ENCODE results near the gene CHSY1.
"Not testable (repeated sequence)": the region's sequence is repeated elsewhere in the genome, so short reads cannot be mapped to it uniquely, and the experiment has no call there.

Gene CHSY1

GRCh38 chr15:101217446-101217845 is 34.4 kb downstream of the CHSY1 start:
- TF ChIP-seq ZNF384 (IDR thresholded peaks at IDR 0.05) (no peak), FOXK2 (IDR thresholded peaks at IDR 0.05) (no peak), ARNT (IDR thresholded peaks at IDR 0.05) (no peak), BHLHE40 (IDR thresholded peaks at IDR 0.05; ENCODE audit: borderline replicate concordance) (no peak), FOXM1 (IDR thresholded peaks at IDR 0.05; ENCODE audit: borderline replicate concordance) (no peak), PKNOX1 (IDR thresholded peaks at IDR 0.05) (no peak), SUZ12 (IDR thresholded peaks at IDR 0.05) (no peak), FOXA1 (IDR thresholded peaks at IDR 0.05) (no peak), LEF1 (IDR thresholded peaks at IDR 0.05; ENCODE audit: borderline replicate concordance) (no peak), TARDBP (IDR thresholded peaks at IDR 0.05) (no peak), NFRKB (IDR thresholded peaks at IDR 0.05) (no peak), HDGF (IDR thresholded peaks at IDR 0.05; ENCODE audit: borderline replicate concordance) (no peak), CTBP1 (IDR thresholded peaks at IDR 0.05; ENCODE audit: borderline replicate concordance) (no peak), SP1 (IDR thresholded peaks at IDR 0.05) (no peak)
- ChIA-PET CTCF (interaction anchor here (0.7 to 1.0 kb wide), 3 partner anchors 9 to 296 kb away, joined by 3 read pairs; no protein-coding TSS in a partner anchor), POLR2A (no interaction called here)
- no peak for DNase-seq (ENCODE audit: extremely low spot score)

GRCh38 chr15:101216100-101216499 is 35.7 kb downstream of the CHSY1 start:
- ChIA-PET CTCF (interaction anchor here (0.9 to 1.1 kb wide), 2 partner anchors 11 to 126 kb away, joined by 3 read pairs; no protein-coding TSS in a partner anchor), POLR2A (no interaction called here)
- TF ChIP-seq FOXA1 (IDR thresholded peaks at IDR 0.05) (no peak), ZNF384 (IDR thresholded peaks at IDR 0.05) (no peak), NFRKB (IDR thresholded peaks at IDR 0.05) (no peak), ELF4 (IDR thresholded peaks at IDR 0.05) (no peak), LEF1 (IDR thresholded peaks at IDR 0.05; ENCODE audit: borderline replicate concordance) (no peak), FOXM1 (IDR thresholded peaks at IDR 0.05; ENCODE audit: borderline replicate concordance) (no peak), SUZ12 (IDR thresholded peaks at IDR 0.05) (no peak), HDGF (IDR thresholded peaks at IDR 0.05; ENCODE audit: borderline replicate concordance) (no peak)
- DNase-seq (ENCODE audit: extremely low spot score), result no peak

- TF ChIP-seq FOXM1 (IDR thresholded peaks at IDR 0.05; ENCODE audit: borderline replicate concordance) (no peak), PKNOX1 (IDR thresholded peaks at IDR 0.05) (no peak), L3MBTL2 (conservative IDR thresholded peaks at IDR 0.05) (no peak), FOXA1 (IDR thresholded peaks at IDR 0.05) (no peak), ARNT (IDR thresholded peaks at IDR 0.05) (no peak), ELF4 (IDR thresholded peaks at IDR 0.05) (no peak), SP1 (IDR thresholded peaks at IDR 0.05) (no peak), ZNF384 (IDR thresholded peaks at IDR 0.05) (no peak), FOXK2 (IDR thresholded peaks at IDR 0.05) (no peak), HDGF (IDR thresholded peaks at IDR 0.05; ENCODE audit: borderline replicate concordance) (no peak), SUZ12 (IDR thresholded peaks at IDR 0.05) (no peak), LEF1 (IDR thresholded peaks at IDR 0.05; ENCODE audit: borderline replicate concordance) (no peak), BHLHE40 (IDR thresholded peaks at IDR 0.05; ENCODE audit: borderline replicate concordance) (no peak), CTBP1 (IDR thresholded peaks at IDR 0.05; ENCODE audit: borderline replicate concordance) (no peak)
- DNase-seq (ENCODE audit: extremely low spot score), result no peak
- ChIA-PET CTCF (interaction anchor here (1.1 kb wide), 1 partner anchor 11 kb away, joined by 3 read pairs; no protein-coding TSS in a partner anchor), POLR2A (no interaction called here)
Observed at GRCh38 chr15:101215681-101216080, 36.2 kb downstream of the CHSY1 start.

- POLR2A ChIA-PET; DNase-seq (ENCODE audit: extremely low spot score); CTCF ChIA-PET: not testable (repeated sequence)
Observed at GRCh38 chr15:101214435-101215097, 37.3 kb downstream of the CHSY1 start.

- CTCF ChIA-PET, result no interaction called here
- TF ChIP-seq SUZ12 (IDR thresholded peaks at IDR 0.05), result no peak
- TF ChIP-seq FOXM1 (IDR thresholded peaks at IDR 0.05; ENCODE audit: borderline replicate concordance), result no peak
- TF ChIP-seq BHLHE40 (IDR thresholded peaks at IDR 0.05; ENCODE audit: borderline replicate concordance), result no peak
- no peak for TF ChIP-seq LEF1 (IDR thresholded peaks at IDR 0.05; ENCODE audit: borderline replicate concordance)
- no peak for TF ChIP-seq HDGF (IDR thresholded peaks at IDR 0.05; ENCODE audit: borderline replicate concordance)
- TF ChIP-seq FOXA1 (IDR thresholded peaks at IDR 0.05), result no peak
- no peak for TF ChIP-seq L3MBTL2 (conservative IDR thresholded peaks at IDR 0.05)
- TF ChIP-seq TARDBP (IDR thresholded peaks at IDR 0.05), result no peak
- no peak for DNase-seq (ENCODE audit: extremely low spot score)
- POLR2A ChIA-PET, result no interaction called here
Observed at GRCh38 chr15:101213570-101213969, 38.3 kb downstream of the CHSY1 start.

GRCh38 chr15:101213147-101213546 is 38.7 kb downstream of the CHSY1 start:
- TF ChIP-seq FOXK2 (IDR thresholded peaks at IDR 0.05) (no peak), SUZ12 (IDR thresholded peaks at IDR 0.05) (no peak), BHLHE40 (IDR thresholded peaks at IDR 0.05; ENCODE audit: borderline replicate concordance) (no peak), ELF4 (IDR thresholded peaks at IDR 0.05) (no peak), HDGF (IDR thresholded peaks at IDR 0.05; ENCODE audit: borderline replicate concordance) (no peak)
- ChIA-PET POLR2A (no interaction called here), CTCF (interaction anchor here (0.6 kb wide), 1 partner anchor 442 kb away, joined by 4 read pairs; no protein-coding TSS in a partner anchor)

GRCh38 chr15:101211897-101212296 is 40.0 kb downstream of the CHSY1 start:
- TF ChIP-seq BHLHE40 (IDR thresholded peaks at IDR 0.05; ENCODE audit: borderline replicate concordance) (no peak), SUZ12 (IDR thresholded peaks at IDR 0.05) (no peak), FOXK2 (IDR thresholded peaks at IDR 0.05) (no peak), FOXA1 (IDR thresholded peaks at IDR 0.05) (no peak), TARDBP (IDR thresholded peaks at IDR 0.05) (no peak), SP1 (IDR thresholded peaks at IDR 0.05) (no peak), FOXM1 (IDR thresholded peaks at IDR 0.05; ENCODE audit: borderline replicate concordance) (no peak), HDGF (IDR thresholded peaks at IDR 0.05; ENCODE audit: borderline replicate concordance) (no peak), L3MBTL2 (conservative IDR thresholded peaks at IDR 0.05) (no peak)
- DNase-seq (ENCODE audit: extremely low spot score), result no peak
- ChIA-PET CTCF (no interaction called here), POLR2A (no interaction called here)

More at GRCh38 chr15:101213147-101213546, 38.7 kb downstream of the CHSY1 start:
- DNase-seq (ENCODE audit: extremely low spot score), result no peak

Data from HEK293T (cell line).